CD14-positive monocyte (primary cell): Measurements from ENCODE around the gene PALS1. TPM values are rescaled to one million over a fixed set of nuclear protein-coding genes. Genes with fewer than 3 reads are reported as not detected.

ENCODE experiments used
- DNase-seq, 3 donors: peaks; one replicate each; pipeline ENCODE4 v3.0.0-alpha.2; 2011 to 2022
- H2AFZ ChIP-seq: 2 replicates; pipeline ENCODE4 v1.6.0; 2012; ENCODE audit warnings: mild to moderate bottlenecking, low read depth, low read length, inconsistent platforms; ENCODE audit not compliant: insufficient read depth, poor library complexity, severe bottlenecking
- H3K27ac ChIP-seq, 2 donors: 1 replicate in 1 of 2; 2 replicates in 1 of 2; pipeline ENCODE4 v1.5.1; 2012 to 2013; ENCODE audit warnings: low read length in 2 of 2, control low read depth in 1 of 2, inconsistent platforms in 1 of 2, low read depth in 1 of 2, mild to moderate bottlenecking in 1 of 2
- H3K27me3 ChIP-seq, 2 donors: one replicate each; pipeline versions ENCODE4 v1.6.0 to v1.6.1; 2011 to 2013; ENCODE audit warnings: low read length in 2 of 2; ENCODE audit not compliant: control insufficient read depth in 2 of 2, insufficient read depth in 2 of 2
- H3K36me3 ChIP-seq, 2 donors: replicated peaks in 1 of 2; 1 replicate in 1 of 2; 2 replicates in 1 of 2; pipeline versions ENCODE4 v1.5.1 to v1.6.1; 2012 to 2013; ENCODE audit warnings: low read length in 2 of 2, control low read depth in 1 of 2, inconsistent platforms in 1 of 2, mild to moderate bottlenecking in 1 of 2; ENCODE audit not compliant: insufficient read depth in 2 of 2, control insufficient read depth in 1 of 2
- H3K4me1 ChIP-seq, 2 donors: 1 replicate in 1 of 2; 2 replicates in 1 of 2; pipeline versions ENCODE4 v1.5.1 to v1.6.1; 2012 to 2013; ENCODE audit warnings: low read length in 2 of 2, control low read depth in 1 of 2, inconsistent platforms in 1 of 2, mild to moderate bottlenecking in 1 of 2, moderate library complexity in 1 of 2; ENCODE audit not compliant: insufficient read depth in 2 of 2, control insufficient read depth in 1 of 2
- H3K4me2 ChIP-seq: replicated peaks from 2 replicates; pipeline ENCODE3; 2012; ENCODE audit warnings: low read length, moderate library complexity, mild to moderate bottlenecking; ENCODE audit not compliant: poor library complexity, severe bottlenecking; ENCODE audit errors: extremely low read depth
- H3K4me3 ChIP-seq, 3 experiments: fragments of 200-600 bp in 1 of 3; sonication (generic) in 1 of 3; replicated peaks in 1 of 3; 1 replicate in 2 of 3; 2 replicates in 1 of 3; pipeline ENCODE4 v1.5.1; 2011 to 2013; ENCODE audit warnings: low read length in 3 of 3, mild to moderate bottlenecking in 3 of 3, control low read depth in 2 of 3, low read depth in 2 of 3, inconsistent platforms in 1 of 3, moderate library complexity in 1 of 3
- H3K79me2 ChIP-seq: 2 replicates; pipeline ENCODE4 v1.6.0; 2012; ENCODE audit warnings: mild to moderate bottlenecking, control low read depth, inconsistent platforms, low read length, moderate library complexity; ENCODE audit not compliant: insufficient read depth
- H3K9ac ChIP-seq: 2 replicates; pipeline ENCODE4 v1.6.0; 2017; ENCODE audit warnings: low read length, mild to moderate bottlenecking; ENCODE audit not compliant: insufficient read depth, poor library complexity, severe bottlenecking
- H3K9me3 ChIP-seq, 2 donors: replicated peaks in 1 of 2; 1 replicate in 1 of 2; 2 replicates in 1 of 2; pipeline versions ENCODE4 v1.5.1 to v1.6.1; 2012 to 2013; ENCODE audit warnings: low read length in 2 of 2, control low read depth in 1 of 2; ENCODE audit not compliant: control insufficient read depth in 1 of 2, insufficient read depth in 1 of 2
- H4K20me1 ChIP-seq: 2 replicates; pipeline ENCODE4 v1.6.0; 2012; ENCODE audit warnings: mild to moderate bottlenecking, low read length, control low read depth, moderate library complexity; ENCODE audit not compliant: insufficient read depth
- H3K27ac Mint-ChIP-seq, 7 donors: one replicate each; pipeline ENCODE4 v1.8.0; 2020; ENCODE audit warnings: mild to moderate bottlenecking in 7 of 7, mixed read lengths in 7 of 7, moderate library complexity in 6 of 7, inconsistent platforms in 2 of 7
- H3K27me3 Mint-ChIP-seq, 3 donors: one replicate each; pipeline ENCODE4 v1.8.0; 2021 to 2022; ENCODE audit warnings: low read depth in 3 of 3, mild to moderate bottlenecking in 3 of 3, mixed read lengths in 3 of 3, moderate library complexity in 3 of 3, inconsistent platforms in 1 of 3
- H3K36me3 Mint-ChIP-seq, 2 donors: one replicate each; pipeline ENCODE4 v1.8.0; 2020; ENCODE audit warnings: mixed read lengths in 2 of 2, inconsistent platforms in 1 of 2, mild to moderate bottlenecking in 1 of 2
- H3K4me1 Mint-ChIP-seq: one replicate; pipeline ENCODE4 v1.8.0; 2020; ENCODE audit warnings: mild to moderate bottlenecking, mixed read lengths
- H3K4me3 Mint-ChIP-seq, 2 donors: one replicate each; pipeline ENCODE4 v1.8.0; 2020; ENCODE audit warnings: mild to moderate bottlenecking in 2 of 2, mixed read lengths in 2 of 2, moderate library complexity in 1 of 2
- H3K9me3 Mint-ChIP-seq, 7 donors: one replicate each; pipeline ENCODE4 v1.8.0; 2020 to 2022; ENCODE audit warnings: mixed read lengths in 7 of 7, mild to moderate bottlenecking in 6 of 7, moderate library complexity in 6 of 7, inconsistent platforms in 2 of 7
- WGBS: methylation state at CpG from one replicate; pipeline ENCODE4 v1.1.5; 2013; ENCODE audit warnings: missing lambda C conversion rate; ENCODE audit not compliant: insufficient coverage; 5-methylcytosine and 5-hydroxymethylcytosine counted together
- intact Hi-C, 2 donors: fragments of 100-400 bp; cut with micrococcal nuclease; formaldehyde crosslinking; loops; one replicate each; pipeline versions ENCODE4 v1.15.0 to v1.15.1; 2023
- polyA plus RNA-seq, 3 donors: library from polyadenylated mRNA; depleted of rRNA in 1 of 3; unstranded in 2 of 3; stranded (reverse) in 1 of 3; fragments of 300-500 nt in 2 of 3; fragments of >200 nt in 1 of 3; fragmentation: Illumina TruSeq in 2 of 3; gene quantifications; 1 replicate in 2 of 3; 2 replicates in 1 of 3; pipeline ENCODE4 v1.2.3, GENCODE V29; 2012 to 2021
- TF ChIP-seq, protein P1 (sequence below): fragments of 200-600 bp; IDR thresholded peaks from one replicate; pipeline ENCODE4 v1.8.0; 2022; ENCODE audit warnings: antibody characterized with exemption, mild to moderate bottlenecking

The PALS1 gene
- polyA plus RNA-seq, 3 donors = 0.95 to 2.0 (median 2.0) TPM

DNA sequence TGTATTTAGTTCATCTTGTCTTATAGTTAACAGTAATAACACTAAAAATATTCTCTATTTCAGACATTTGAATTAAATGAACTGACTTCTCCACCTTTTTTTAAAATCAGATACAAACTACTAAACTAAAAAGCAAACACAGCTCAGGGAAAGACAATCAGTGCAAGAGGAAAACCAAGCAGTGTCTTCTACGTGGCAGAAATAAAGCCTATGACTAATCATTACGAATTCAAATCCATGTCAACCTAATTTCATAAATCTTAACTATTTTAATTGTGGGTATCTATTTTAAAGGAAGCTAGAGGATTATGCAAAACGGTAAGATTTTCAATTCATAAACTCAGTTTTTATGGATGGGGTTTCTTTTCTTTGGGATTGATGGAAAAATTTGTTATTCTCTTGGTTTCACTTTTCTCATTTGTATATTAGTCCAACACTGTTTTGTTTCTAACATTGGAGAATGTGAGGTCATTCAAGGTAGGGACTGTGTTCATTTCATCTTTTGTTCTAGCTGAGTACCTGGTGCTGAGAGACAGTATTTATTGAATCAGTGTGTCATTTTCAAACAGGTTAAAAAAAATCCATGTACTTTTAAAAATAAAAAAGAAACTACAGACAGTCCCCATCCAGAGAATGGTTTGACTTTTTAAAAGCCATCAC is 12.8 kb upstream of the PALS1 start:
- TF ChIP-seq, protein P1, sequence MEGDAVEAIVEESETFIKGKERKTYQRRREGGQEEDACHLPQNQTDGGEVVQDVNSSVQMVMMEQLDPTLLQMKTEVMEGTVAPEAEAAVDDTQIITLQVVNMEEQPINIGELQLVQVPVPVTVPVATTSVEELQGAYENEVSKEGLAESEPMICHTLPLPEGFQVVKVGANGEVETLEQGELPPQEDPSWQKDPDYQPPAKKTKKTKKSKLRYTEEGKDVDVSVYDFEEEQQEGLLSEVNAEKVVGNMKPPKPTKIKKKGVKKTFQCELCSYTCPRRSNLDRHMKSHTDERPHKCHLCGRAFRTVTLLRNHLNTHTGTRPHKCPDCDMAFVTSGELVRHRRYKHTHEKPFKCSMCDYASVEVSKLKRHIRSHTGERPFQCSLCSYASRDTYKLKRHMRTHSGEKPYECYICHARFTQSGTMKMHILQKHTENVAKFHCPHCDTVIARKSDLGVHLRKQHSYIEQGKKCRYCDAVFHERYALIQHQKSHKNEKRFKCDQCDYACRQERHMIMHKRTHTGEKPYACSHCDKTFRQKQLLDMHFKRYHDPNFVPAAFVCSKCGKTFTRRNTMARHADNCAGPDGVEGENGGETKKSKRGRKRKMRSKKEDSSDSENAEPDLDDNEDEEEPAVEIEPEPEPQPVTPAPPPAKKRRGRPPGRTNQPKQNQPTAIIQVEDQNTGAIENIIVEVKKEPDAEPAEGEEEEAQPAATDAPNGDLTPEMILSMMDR = no peak
- Mint-ChIP-seq H3K27me3 (peaks cover 0 to 5% (median 2%) of the 10 kb centered on the region in 3 donors), H3K4me3 (no peak overlapping the region), H3K4me1 (no peaks in the 10 kb centered on the region), H3K27ac (no peak overlapping the region), H3K36me3 (no peaks in the 10 kb centered on the region), H3K9me3 (no peaks in the 10 kb centered on the region)
- Histone ChIP-seq H3K4me2 (no peak overlapping the region), H3K4me1 (no peaks in the 10 kb centered on the region), H3K9me3 (no peaks in the 10 kb centered on the region), H3K27me3 (no peaks in the 10 kb centered on the region), H3K4me3 (no peak overlapping the region), H3K79me2 (no peaks in the 10 kb centered on the region), H3K9ac (no peak overlapping the region), H3K27ac (no peak overlapping the region), H3K36me3 (no peaks in the 10 kb centered on the region), H2AFZ (no peak overlapping the region), H4K20me1 (no peaks in the 10 kb centered on the region)
- intact Hi-C loops = no loop called here
- no CpG with 5 or more reads among the region's 3 CpGs for WGBS
- no peak for DNase-seq

DNA sequence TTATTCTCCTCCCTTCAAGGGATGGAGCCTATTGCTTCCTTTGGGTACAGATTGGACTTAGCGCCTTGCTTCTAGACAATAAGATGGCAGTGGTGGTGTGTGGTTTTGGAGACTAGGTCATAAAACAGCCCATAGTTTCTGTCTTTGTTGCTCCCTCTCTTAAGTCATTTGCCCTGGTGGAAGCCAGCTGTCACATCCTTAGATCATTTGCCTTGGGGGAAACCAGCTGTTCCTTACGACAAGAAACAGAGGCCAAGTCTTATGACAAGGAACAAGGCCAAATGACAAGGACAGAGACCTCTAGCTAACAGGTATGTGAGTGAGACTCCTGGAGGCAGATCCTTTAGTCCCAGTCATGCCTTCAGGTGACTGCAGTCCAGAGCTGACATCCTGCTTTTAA is 9.2 kb upstream of the PALS1 start:
- H3K4me3 Mint-ChIP-seq = no peak overlapping the region
- DNase-seq = no peak
- 100% methylated on average over 1 of the region's 2 CpGs for WGBS

More for the DNA sequence above, 9.2 kb upstream of the PALS1 start:
- Histone ChIP-seq H3K36me3 (no peaks in the 10 kb centered on the region), H3K79me2 (no peaks in the 10 kb centered on the region), H3K27me3 (no peaks in the 10 kb centered on the region), H4K20me1 (no peaks in the 10 kb centered on the region), H3K4me3 (no peak overlapping the region), H3K4me2 (no peak overlapping the region), H3K9me3 (no peaks in the 10 kb centered on the region), H2AFZ (no peak overlapping the region), H3K9ac (no peak overlapping the region), H3K27ac (no peak overlapping the region), H3K4me1 (no peaks in the 10 kb centered on the region)
- TF ChIP-seq, protein P1 = no peak
- no peak overlapping the region for H3K27ac Mint-ChIP-seq
- no peaks in the 10 kb centered on the region for H3K9me3 Mint-ChIP-seq
- H3K36me3 Mint-ChIP-seq = no peaks in the 10 kb centered on the region
- no peaks in the 10 kb centered on the region for H3K27me3 Mint-ChIP-seq
- intact Hi-C loops = no loop called here
- no peaks in the 10 kb centered on the region for H3K4me1 Mint-ChIP-seq
